Measurements from ENCODE around the gene SMPD1.
A peak's percentile ranks its signal among the peaks of the same experiment; 100 is the strongest.

SMPD1 gene

DNA sequence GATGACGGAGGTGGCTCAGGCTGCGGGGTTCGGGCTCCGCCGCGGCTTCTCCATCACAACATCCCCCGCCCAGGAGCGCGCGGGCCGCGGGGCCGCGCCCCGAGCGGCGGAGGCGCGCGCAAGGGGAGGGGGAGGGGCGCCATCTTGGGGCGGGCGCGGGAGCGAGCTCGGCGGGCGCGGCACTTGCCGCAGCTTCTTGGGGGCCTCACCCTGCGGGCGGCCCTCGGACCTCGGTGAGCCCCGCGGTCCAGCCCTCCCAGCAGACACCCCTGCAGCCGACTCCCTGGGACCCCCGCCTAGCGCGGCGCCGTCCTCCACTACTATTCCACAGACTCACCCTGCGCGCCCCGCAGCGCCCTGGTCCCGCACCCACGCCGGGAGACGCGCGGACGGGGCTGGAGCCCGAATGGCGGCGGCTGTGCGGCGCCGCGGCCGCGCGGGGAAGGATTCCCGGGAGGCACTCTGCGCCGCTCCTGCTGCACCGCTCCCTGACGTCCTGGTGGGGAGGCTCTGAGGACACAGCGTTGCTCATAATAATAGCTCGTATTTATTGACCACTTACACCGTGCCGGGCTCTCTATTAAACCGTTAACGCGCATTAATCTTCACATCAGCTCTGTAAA lies 28.8 kb downstream of the SMPD1 start, which contains the start of gene APBB1 (continued):
- TF ChIP-seq, protein P1, sequence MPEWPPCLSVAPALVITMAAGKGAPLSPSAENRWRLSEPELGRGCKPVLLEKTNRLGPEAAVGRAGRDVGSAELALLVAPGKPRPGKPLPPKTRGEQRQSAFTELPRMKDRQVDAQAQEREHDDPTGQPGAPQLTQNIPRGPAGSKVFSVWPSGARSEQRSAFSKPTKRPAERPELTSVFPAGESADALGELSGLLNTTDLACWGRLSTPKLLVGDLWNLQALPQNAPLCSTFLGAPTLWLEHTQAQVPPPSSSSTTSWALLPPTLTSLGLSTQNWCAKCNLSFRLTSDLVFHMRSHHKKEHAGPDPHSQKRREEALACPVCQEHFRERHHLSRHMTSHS (tag by site-specific recombination; IDR thresholded peaks at IDR 0.05) = no peak
- TF ChIP-seq REPIN1 (tag by site-specific recombination; IDR thresholded peaks at IDR 0.05; ENCODE audit: low read depth) (no peak), ZNF777 (tag by site-specific recombination; IDR thresholded peaks at IDR 0.05; ENCODE audit: borderline replicate concordance) (no peak), ZNF660 (tag by site-specific recombination; IDR thresholded peaks at IDR 0.05) (no peak), ZNF341 (tag by site-specific recombination; IDR thresholded peaks at IDR 0.05; ENCODE audit: low read depth) (no peak), ZNF664 (tag by site-specific recombination; IDR thresholded peaks at IDR 0.05) (peak; percentile 30; the same call in 1 of the 2 replicates), ZNF112 (tag by site-specific recombination; IDR thresholded peaks at IDR 0.05) (no peak), ZNF391 (tag by site-specific recombination; IDR thresholded peaks at IDR 0.05; ENCODE audit: borderline replicate concordance, low read depth) (no peak), ZBTB21 (tag by site-specific recombination; IDR thresholded peaks at IDR 0.05) (no peak), ZNF561 (tag by site-specific recombination; IDR thresholded peaks at IDR 0.05; ENCODE audit: borderline replicate concordance) (0 out of 2 replicates have a peak, but pooled peaks have one; percentile 37), ZNF423 (tag by site-specific recombination; IDR thresholded peaks at IDR 0.05) (no peak), ZBTB26 (tag by site-specific recombination; optimal IDR thresholded peaks at IDR 0.05) (peak; percentile 85), ZNF366 (tag by site-specific recombination; conservative IDR thresholded peaks at IDR 0.05) (no peak), ZNF704 (tag by site-specific recombination; IDR thresholded peaks at IDR 0.05) (no peak), ZNF48 (tag by site-specific recombination; IDR thresholded peaks at IDR 0.05) (no peak), ZNF785 (tag by site-specific recombination; IDR thresholded peaks at IDR 0.05) (no peak), ZNF843 (tag by site-specific recombination; IDR thresholded peaks at IDR 0.05) (no peak), ZFP41 (tag by site-specific recombination; IDR thresholded peaks at IDR 0.05; ENCODE audit: borderline replicate concordance) (no peak), ZNF426 (tag by site-specific recombination; IDR thresholded peaks at IDR 0.05) (no peak), ZNF624 (tag by site-specific recombination; IDR thresholded peaks at IDR 0.05) (no peak), ZNF398 (tag by site-specific recombination; IDR thresholded peaks at IDR 0.05) (no peak), ZSCAN30 (tag by site-specific recombination; IDR thresholded peaks at IDR 0.05) (peak; percentile 31; the same call in 1 of the 2 replicates), PRDM1 (tag by site-specific recombination; IDR thresholded peaks at IDR 0.05) (no peak), ZNF138 (tag by site-specific recombination; IDR thresholded peaks at IDR 0.05; ENCODE audit: borderline replicate concordance) (no peak), ZNF830 (tag by site-specific recombination; IDR thresholded peaks at IDR 0.05; ENCODE audit: low read depth) (no peak), ZXDB (tag by site-specific recombination; IDR thresholded peaks at IDR 0.05) (no peak), WT1 (tag by site-specific recombination; IDR thresholded peaks at IDR 0.05) (no peak), ZNF600 (tag by site-specific recombination; IDR thresholded peaks at IDR 0.05) (no peak), ZNF169 (tag by site-specific recombination; IDR thresholded peaks at IDR 0.05) (no peak), IKZF3 (tag by site-specific recombination; IDR thresholded peaks at IDR 0.05) (peak; percentile 42; the same call in 1 of the 2 replicates)
- TF ChIP-seq, protein P2, sequence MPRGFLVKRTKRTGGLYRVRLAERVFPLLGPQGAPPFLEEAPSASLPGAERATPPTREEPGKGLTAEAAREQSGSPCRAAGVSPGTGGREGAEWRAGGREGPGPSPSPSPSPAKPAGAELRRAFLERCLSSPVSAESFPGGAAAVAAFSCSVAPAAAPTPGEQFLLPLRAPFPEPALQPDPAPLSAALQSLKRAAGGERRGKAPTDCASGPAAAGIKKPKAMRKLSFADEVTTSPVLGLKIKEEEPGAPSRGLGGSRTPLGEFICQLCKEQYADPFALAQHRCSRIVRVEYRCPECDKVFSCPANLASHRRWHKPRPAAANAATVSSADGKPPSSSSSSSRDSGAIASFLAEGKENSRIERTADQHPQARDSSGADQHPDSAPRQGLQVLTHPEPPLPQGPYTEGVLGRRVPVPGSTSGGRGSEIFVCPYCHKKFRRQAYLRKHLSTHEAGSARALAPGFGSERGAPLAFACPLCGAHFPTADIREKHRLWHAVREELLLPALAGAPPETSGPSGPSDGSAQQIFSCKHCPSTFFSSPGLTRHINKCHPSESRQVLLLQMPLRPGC (tag by site-specific recombination; IDR thresholded peaks at IDR 0.05) = no peak
- TF ChIP-seq, protein P3, sequence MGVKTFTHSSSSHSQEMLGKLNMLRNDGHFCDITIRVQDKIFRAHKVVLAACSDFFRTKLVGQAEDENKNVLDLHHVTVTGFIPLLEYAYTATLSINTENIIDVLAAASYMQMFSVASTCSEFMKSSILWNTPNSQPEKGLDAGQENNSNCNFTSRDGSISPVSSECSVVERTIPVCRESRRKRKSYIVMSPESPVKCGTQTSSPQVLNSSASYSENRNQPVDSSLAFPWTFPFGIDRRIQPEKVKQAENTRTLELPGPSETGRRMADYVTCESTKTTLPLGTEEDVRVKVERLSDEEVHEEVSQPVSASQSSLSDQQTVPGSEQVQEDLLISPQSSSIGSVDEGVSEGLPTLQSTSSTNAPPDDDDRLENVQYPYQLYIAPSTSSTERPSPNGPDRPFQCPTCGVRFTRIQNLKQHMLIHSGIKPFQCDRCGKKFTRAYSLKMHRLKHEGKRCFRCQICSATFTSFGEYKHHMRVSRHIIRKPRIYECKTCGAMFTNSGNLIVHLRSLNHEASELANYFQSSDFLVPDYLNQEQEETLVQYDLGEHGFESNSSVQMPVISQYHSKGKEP (tag by site-specific recombination; IDR thresholded peaks at IDR 0.05) = no peak
